K562 (cell line): ENCODE results near the gene DUS1L.

ENCODE experiments used
- ATF4 ChIP-seq: fragments of 450-650 bp; formaldehyde crosslinking; IDR thresholded peaks from 2 replicates; pipeline ENCODE4 v1.4.0; 2022; ENCODE audit warnings: mild to moderate bottlenecking, moderate library complexity
- BHLHE40 ChIP-seq: IDR thresholded peaks from 2 replicates; pipeline ENCODE4 v1.6.1; 2011; ENCODE audit warnings: low read length, improper control_type of control experiment
- CBFB ChIP-seq: sonication (generic); formaldehyde crosslinking; IDR thresholded peaks from 2 replicates; pipeline ENCODE4 v1.4.0; 2020; ENCODE audit warnings: mild to moderate bottlenecking, missing genetic modification reagents
- CTCF ChIP-seq, 3 experiments: IDR thresholded peaks in 2 of 3; conservative IDR thresholded peaks in 1 of 3; 2 replicates each; pipeline ENCODE4 v1.5.1; 2011 to 2012; ENCODE audit warnings: low read length in 3 of 3, mild to moderate bottlenecking in 3 of 3, control low read depth in 2 of 3, improper control_type of control experiment in 1 of 3, inconsistent platforms in 1 of 3, low read depth in 1 of 3, mixed read lengths in 1 of 3, moderate library complexity in 1 of 3; ENCODE audit not compliant: insufficient read depth in 2 of 3
- FOXO4 ChIP-seq: fragments of 450-650 bp; formaldehyde crosslinking; IDR thresholded peaks from 2 replicates; pipeline ENCODE4 v1.4.0; 2020; ENCODE audit warnings: mild to moderate bottlenecking, moderate library complexity
- JUND ChIP-seq, 2 experiments: IDR thresholded peaks; 2 replicates in 1 of 2; 3 replicates in 1 of 2; pipeline ENCODE4 v1.6.1; 2011; ENCODE audit warnings: borderline replicate concordance in 2 of 2, low read depth in 2 of 2, low read length in 2 of 2, improper control_type of control experiment in 1 of 2, missing biosample characterization in 1 of 2, missing genetic modification characterization in 1 of 2, missing genetic modification reagents in 1 of 2
- RBBP5 ChIP-seq: fragments of 200-600 bp; sonication (generic); IDR thresholded peaks from 2 replicates; pipeline ENCODE4 v1.6.1; 2012; ENCODE audit warnings: borderline replicate concordance, mild to moderate bottlenecking, low read length, control low read depth, inconsistent platforms; ENCODE audit not compliant: insufficient read depth, poor library complexity, severe bottlenecking
- TAF1 ChIP-seq: IDR thresholded peaks from 2 replicates; pipeline ENCODE4 v1.6.1; 2011; ENCODE audit warnings: mild to moderate bottlenecking, low read length, moderate library complexity; ENCODE audit not compliant: insufficient read depth, control insufficient read depth, severe bottlenecking; ENCODE audit errors: extremely low read depth
- TCF15 ChIP-seq: fragments of 250-450 bp; sonication (Bioruptor Pico); IDR thresholded peaks from 2 replicates; pipeline ENCODE4 v1.8.0; 2022; ENCODE audit warnings: moderate library complexity, mild to moderate bottlenecking, inconsistent platforms
- USF2 ChIP-seq: sonication (generic); formaldehyde crosslinking; IDR thresholded peaks from 2 replicates; pipeline ENCODE4 v1.5.0; 2020; ENCODE audit warnings: missing genetic modification reagents
- ZNF707 ChIP-seq: fragments of 250-450 bp; sonication (Bioruptor Pico); conservative IDR thresholded peaks from 2 replicates; pipeline ENCODE4 v1.8.0; 2022; ENCODE audit warnings: inconsistent platforms, mild to moderate bottlenecking, moderate library complexity

- TF ChIP-seq CTCF (IDR thresholded peaks at IDR 0.05 in 2 of 3, conservative IDR thresholded peaks at IDR 0.05 in 1 of 3; ENCODE audit: insufficient read depth in 2 of 3, low read depth in 1 of 3, low read length in 3 of 3) (no peak), CBFB (CRISPR knock-in tag) (no peak), FOXO4 (no peak), TCF15 (CRISPR knock-in tag) (no peak), BHLHE40 (no peak), ATF4 (CRISPR knock-in tag) (no peak), TAF1 (no peak), RBBP5 (no peak), USF2 (CRISPR knock-in tag) (no peak), JUND (IDR thresholded peaks at IDR 0.05; ENCODE audit: borderline replicate concordance, low read depth, low read length) (no peak), JUND (tag; IDR thresholded peaks at IDR 0.05; ENCODE audit: borderline replicate concordance, low read depth, low read length) (no peak), ZNF707 (CRISPR knock-in tag) (no peak)
Measured at GRCh38 chr17:82058855-82059249, 6.8 kb downstream of the DUS1L start.
